ENCODE measurements around the gene BTBD9. TPM values are rescaled to one million over a fixed set of nuclear protein-coding genes. Genes with fewer than 3 reads are reported as not detected.
A peak's percentile ranks its signal among the peaks of the same experiment; 100 is the strongest.

BTBD9 gene
- total and polyA plus RNA-seq, 9 of the 15 experiments (the other 6 are each of a cell fraction or from before 2014, with no cell fraction given): 0.08 to 1.6 (median 0.58) TPM

- WGBS (ENCODE audit: insufficient coverage, low coverage, missing lambda C conversion rate): 12% methylated on average over 11 of the region's 11 CpGs
- peaks cover 53 to 82% of the 10 kb centered on the region in 2 experiments for H3K27me3 ChIP-seq (ENCODE audit: control insufficient read depth in 2 of 2, insufficient read depth in 2 of 2, low read length in 2 of 2)
- no peak overlapping the region for H2AFZ ChIP-seq (ENCODE audit: low read depth, low read length)
- H3K9ac ChIP-seq (ENCODE audit: insufficient read depth in 1 of 2, low read depth in 2 of 2, low read length in 2 of 2): no peak overlapping the region; a peak in 1 of 4 replicates
- intact Hi-C loops (cut with micrococcal nuclease) (no loop called here), in situ Hi-C loops (cut with MboI) (no loop called here)
- no TSS peak for BruUV-seq (replicated peaks)
- H3K9me1 ChIP-seq (ENCODE audit: control insufficient read depth, insufficient read depth, low read length): no peaks in the 10 kb centered on the region
- no peak for ATAC-seq
- H3K27ac ChIP-seq (ENCODE audit: extremely low read depth, low read depth, low read length): no peak overlapping the region
- H3K4me2 ChIP-seq (ENCODE audit: insufficient read depth, low read length): no peak overlapping the region
- TF ChIP-seq KDM2B (CRISPR knock-in tag; IDR thresholded peaks at IDR 0.05) (no peak), LEF1 (IDR thresholded peaks at IDR 0.05) (no peak), POLR2G (IDR thresholded peaks at IDR 0.05; ENCODE audit: low read depth, low read length) (0 out of 2 replicates have a peak, but pooled peaks have one; percentile 19)
- no peaks in the 10 kb centered on the region for H3K36me3 ChIP-seq (ENCODE audit: control insufficient read depth, insufficient read depth, low read length)
- DNase-seq (ENCODE audit: extremely low read depth in 1 of 4, low spot score in 3 of 4): no peak
- H3K4me3 ChIP-seq: no peak overlapping the region
- no peaks in the 10 kb centered on the region; a peak in 1 of 5 replicates for H3K4me1 ChIP-seq (replicated peaks in 1 of 2; ENCODE audit: control insufficient read depth in 2 of 2, insufficient read depth in 2 of 2, low read length in 2 of 2)
- H3K9me3 ChIP-seq (replicated peaks; ENCODE audit: control insufficient read depth, insufficient read depth, low read depth, low read length): no peaks in the 10 kb centered on the region
- H4K20me1 ChIP-seq (replicated peaks; ENCODE audit: control insufficient read depth, insufficient read depth, low read length): peaks cover 18% of the 10 kb centered on the region
- POLR2A ChIA-PET: no interaction called here
- FAIRE-seq: no peak
- no peaks in the 10 kb centered on the region for H3K79me2 ChIP-seq (ENCODE audit: control insufficient read depth, insufficient read depth, low read length)
- CTCF ChIA-PET (ENCODE audit: low intra/inter-chr PET ratio): no interaction called here
These were observed 463.9 kb downstream of the BTBD9 start for GRCh38 chr6:38175786-38176185.

DNA sequence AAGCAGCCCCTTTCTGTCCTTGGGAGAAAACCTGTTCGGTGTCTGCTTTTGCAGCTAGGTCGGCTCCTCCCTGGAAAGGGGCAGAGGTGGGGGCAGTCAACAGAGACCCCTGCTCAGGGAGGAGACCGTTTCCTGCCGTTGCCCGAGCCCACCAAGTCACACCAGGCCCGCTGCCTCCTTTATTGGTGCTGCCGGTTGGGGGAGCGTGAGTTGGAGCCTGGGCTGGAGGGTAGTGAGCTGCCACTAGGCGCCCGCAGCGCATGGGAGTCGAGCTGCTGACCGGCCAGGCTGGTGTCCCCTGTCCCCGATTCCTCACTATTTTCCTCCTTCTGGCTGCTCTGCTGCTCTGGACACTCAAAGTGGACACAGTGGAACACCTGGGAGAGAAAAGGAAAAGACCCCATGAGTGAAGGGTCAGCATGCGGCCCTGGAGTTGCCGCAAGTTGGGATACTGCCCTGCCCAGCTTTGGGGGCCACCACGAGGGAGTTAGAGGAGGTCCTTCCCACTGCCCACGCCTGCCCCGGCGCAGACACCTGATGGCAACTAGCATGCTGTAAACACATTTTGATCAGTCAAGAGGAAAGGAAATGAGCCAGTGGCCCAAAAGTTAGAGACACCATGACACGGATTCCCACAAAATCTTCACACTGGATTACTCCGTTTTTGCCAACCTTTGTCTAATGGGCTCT lies 464.8 kb downstream of the BTBD9 start:
- no peak for ATAC-seq
- BruUV-seq (replicated peaks): no TSS peak
- WGBS (ENCODE audit: insufficient coverage, low coverage, missing lambda C conversion rate): 20% methylated on average over 21 of the region's 22 CpGs
- ChIA-PET CTCF (ENCODE audit: low intra/inter-chr PET ratio) (no interaction called here), POLR2A (interaction anchor here (2.0 kb wide), 1 partner anchor 10 kb away, joined by 7 read pairs; no protein-coding TSS in a partner anchor)
- TF ChIP-seq POLR2G (IDR thresholded peaks at IDR 0.05; ENCODE audit: low read depth, low read length): peak; percentile 34; the same call in 1 of the 2 replicates
- no peak for TF ChIP-seq KLF1 (tag; IDR thresholded peaks at IDR 0.05)
- Histone ChIP-seq H3K4me1 (replicated peaks in 1 of 2; ENCODE audit: control insufficient read depth in 2 of 2, insufficient read depth in 2 of 2, low read length in 2 of 2) (no peaks in the 10 kb centered on the region; a peak in 2 of 5 replicates), H3K4me3 (no peak overlapping the region), H3K9me1 (ENCODE audit: control insufficient read depth, insufficient read depth, low read length) (no peaks in the 10 kb centered on the region), H3K9me3 (replicated peaks; ENCODE audit: control insufficient read depth, insufficient read depth, low read depth, low read length) (no peaks in the 10 kb centered on the region), H3K36me3 (ENCODE audit: control insufficient read depth, insufficient read depth, low read length) (no peaks in the 10 kb centered on the region), H2AFZ (ENCODE audit: low read depth, low read length) (no peak overlapping the region), H3K27ac (ENCODE audit: extremely low read depth, low read depth, low read length) (no peak overlapping the region), H3K79me2 (ENCODE audit: control insufficient read depth, insufficient read depth, low read length) (no peaks in the 10 kb centered on the region), H4K20me1 (replicated peaks; ENCODE audit: control insufficient read depth, insufficient read depth, low read length) (peaks cover 23% of the 10 kb centered on the region), H3K27me3 (ENCODE audit: control insufficient read depth in 2 of 2, insufficient read depth in 2 of 2, low read length in 2 of 2) (peaks cover 46 to 74% of the 10 kb centered on the region in 2 experiments), H3K9ac (ENCODE audit: insufficient read depth in 1 of 2, low read depth in 2 of 2, low read length in 2 of 2) (no peak overlapping the region; a peak in 1 of 4 replicates), H3K4me2 (ENCODE audit: insufficient read depth, low read length) (no peak overlapping the region)
- intact Hi-C loops (cut with micrococcal nuclease): no loop called here
- in situ Hi-C loops (cut with MboI): no loop called here
- FAIRE-seq: no peak
- no peak for DNase-seq (ENCODE audit: extremely low read depth in 1 of 4, low spot score in 3 of 4)
